Kidney tubule cell (primary cell): ENCODE data around the gene UXT.

Experiments used
- DNase-seq: peaks from one replicate; pipeline ENCODE4 v3.0.0-alpha.2; 2018; ENCODE audit warnings: low spot score

The UXT gene

GRCh38 chrX:47649271-47649670 lies 9.7 kb downstream of the UXT start:
- DNase-seq, result no peak

- DNase-seq, result no peak
Observed at GRCh38 chrX:47648376-47648775, 10.6 kb downstream of the UXT start.

- DNase-seq, result peak; percentile 32
Observed at GRCh38 chrX:47646636-47647035, 12.3 kb downstream of the UXT start.

DNA sequence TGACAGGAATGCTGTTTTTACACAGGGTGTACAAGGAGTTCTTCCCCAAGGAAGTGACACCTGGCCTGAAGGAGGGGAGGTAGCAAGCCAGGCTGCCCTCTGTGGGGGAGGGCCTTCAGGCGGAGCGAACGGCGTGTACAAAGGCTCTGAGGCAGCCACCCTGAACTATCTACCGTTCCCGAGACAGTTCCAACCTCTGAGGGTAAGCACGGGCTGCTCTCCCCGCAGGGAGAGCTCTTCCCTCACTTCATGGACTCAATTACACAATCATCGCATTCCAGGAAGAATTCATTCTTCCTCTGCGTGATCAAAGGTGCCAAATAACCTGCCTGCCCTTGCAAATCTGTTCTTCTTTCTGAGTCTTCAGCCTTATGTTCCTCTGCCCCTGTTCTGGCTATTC lies 13.4 kb downstream of the UXT start:
- DNase-seq, result peak; percentile 19

GRCh38 chrX:47644557-47645091 lies 14.4 kb downstream of the UXT start:
- no peak for DNase-seq

GRCh38 chrX:47643926-47644325 lies 15.1 kb downstream of the UXT start:
- DNase-seq, result peak; percentile 13

- DNase-seq, result no peak
Observed at GRCh38 chrX:47638816-47639215, 20.2 kb downstream of the UXT start.

GRCh38 chrX:47637546-47638195 lies 21.3 kb downstream of the UXT start:
- DNase-seq, result no peak

- DNase-seq, result no peak
Observed at GRCh38 chrX:47634871-47635575, 24.0 kb downstream of the UXT start.

DNA sequence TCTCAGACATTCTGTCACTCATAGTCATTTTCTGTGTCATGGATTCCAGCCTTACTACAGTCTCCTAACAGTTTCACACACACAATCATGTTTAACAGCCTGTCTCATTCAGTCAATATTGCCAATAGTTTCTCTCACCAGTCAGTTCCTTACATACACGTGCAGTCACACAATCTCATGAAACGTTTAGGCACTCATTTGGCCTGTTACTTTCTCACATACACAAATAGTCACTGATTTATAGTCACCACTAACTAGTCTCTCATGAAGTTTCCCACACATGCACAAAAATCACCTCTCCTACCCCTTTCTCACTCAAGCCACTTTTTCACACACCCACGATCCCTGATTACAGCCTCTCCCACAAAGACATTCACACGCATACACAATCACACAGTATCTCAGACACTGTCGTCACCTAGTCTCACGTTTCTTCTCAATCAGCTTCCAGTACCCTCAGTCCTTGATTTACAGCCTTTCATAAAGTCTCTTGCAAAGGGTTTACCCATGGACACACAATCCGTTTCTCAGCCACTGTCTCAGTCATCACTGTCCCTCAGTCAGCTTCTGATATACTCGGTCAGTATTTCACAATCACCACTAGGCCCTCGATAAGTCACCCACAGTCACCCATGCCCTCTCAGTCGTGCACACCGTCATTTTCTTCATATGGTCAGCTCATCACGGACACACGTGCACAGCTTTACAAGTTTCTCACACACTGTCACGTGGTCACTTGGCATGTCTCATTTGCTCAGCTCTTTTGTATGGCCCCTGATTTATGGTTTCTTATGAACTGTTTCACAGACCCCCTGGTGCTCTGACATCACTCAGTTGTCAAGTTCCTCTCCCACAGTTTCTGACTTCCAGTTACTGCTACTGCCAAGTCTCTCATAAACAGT lies 25.0 kb downstream of the UXT start:
- no peak for DNase-seq

GRCh38 chrX:47632666-47633065 lies 26.3 kb downstream of the UXT start:
- DNase-seq, result no peak

- no peak for DNase-seq
Observed at GRCh38 chrX:47631676-47632075, 27.3 kb downstream of the UXT start.

- no peak for DNase-seq
Observed at GRCh38 chrX:47629419-47630200, 29.4 kb downstream of the UXT start, which contains the start of gene CFP. TSS of gene CFP (minus strand) at chrX:47629930. CDS start at chrX:47629844, 86 bp downstream.

DNA sequence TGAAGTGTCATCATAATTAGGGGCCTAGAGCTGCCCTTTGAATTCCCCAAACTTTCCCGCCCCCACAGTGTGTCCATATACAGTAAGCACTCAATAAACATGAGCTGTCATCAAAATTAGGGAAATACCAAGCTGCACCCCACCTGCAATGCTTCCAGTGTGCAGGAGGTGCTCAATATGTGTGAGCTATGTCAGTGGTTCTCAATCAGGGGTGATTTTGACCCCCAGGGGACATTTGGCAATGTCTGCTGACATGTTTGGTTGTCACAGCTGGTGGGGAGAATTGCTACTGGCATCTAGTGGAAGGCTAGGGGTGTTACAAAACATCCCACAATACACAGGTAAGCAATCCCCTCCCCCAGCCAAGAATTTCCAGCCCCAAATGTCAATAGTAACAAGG lies 30.0 kb downstream of the UXT start:
- no peak for DNase-seq

GRCh38 chrX:47625365-47625764 lies 33.6 kb downstream of the UXT start:
- DNase-seq, result no peak

DNA sequence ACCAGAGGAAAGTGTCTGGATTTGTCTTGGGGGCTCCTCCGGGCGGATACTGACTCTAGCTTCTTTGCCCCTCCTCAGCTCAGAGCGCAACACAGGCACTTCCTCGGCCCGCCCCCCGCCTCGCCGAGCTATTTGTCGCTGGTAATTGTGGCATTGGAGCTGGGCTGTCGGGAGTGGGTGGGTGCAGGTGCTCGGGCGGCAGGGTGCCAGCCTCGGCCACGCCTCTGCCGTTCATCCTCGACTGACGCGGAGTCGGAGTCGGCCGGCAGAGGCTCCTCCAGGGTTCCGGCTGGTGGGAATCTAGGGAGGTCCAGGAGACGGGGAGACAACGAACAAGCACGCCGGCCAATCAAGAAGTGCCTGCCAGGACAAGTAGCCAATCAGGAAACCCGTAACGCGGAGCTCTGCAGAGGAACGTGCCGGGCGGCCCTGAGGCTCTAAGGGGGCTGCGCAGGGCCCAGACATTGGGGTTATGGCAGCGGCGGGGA lies 35.4 kb downstream of the UXT start:
- DNase-seq, result peak; percentile 70

DNA sequence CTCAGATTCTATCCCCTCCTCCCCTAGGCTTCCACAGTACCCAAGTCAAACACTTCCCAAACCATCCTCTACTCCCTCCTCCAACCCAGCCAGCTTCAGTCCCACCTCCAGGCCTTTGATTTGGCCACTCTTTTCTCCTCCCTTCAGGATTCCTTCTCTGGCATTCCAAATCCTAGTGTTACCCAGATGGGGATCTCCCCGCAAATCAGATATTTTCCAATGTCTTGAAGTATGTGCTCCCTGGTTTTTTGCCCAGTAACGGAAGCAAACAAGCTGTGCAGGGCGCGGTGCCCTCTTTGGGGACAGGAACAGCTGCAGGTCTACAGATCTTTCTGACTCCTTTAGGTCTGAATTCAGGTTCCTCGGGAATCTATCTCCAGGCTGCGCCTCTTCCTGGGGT lies 37.1 kb downstream of the UXT start:
- DNase-seq, result no peak

DNA sequence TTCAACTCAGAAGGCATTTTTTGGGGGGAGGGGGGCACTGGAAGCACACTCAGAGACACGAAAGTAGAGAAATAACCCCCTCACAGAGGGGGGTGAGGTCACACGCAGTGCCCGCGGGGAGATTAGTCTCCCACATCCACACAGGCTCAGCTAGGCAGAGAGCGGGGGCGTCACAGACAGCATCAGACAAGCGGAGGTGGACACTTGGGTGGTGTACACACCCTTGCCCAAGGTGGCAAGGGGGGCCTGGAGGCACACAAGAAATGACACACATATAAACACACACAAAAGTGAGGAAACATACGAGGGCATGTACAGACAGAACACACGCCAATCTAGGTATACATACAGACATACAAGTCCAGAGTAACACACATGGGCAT lies 38.7 kb downstream of the UXT start:
- DNase-seq, result no peak

DNA sequence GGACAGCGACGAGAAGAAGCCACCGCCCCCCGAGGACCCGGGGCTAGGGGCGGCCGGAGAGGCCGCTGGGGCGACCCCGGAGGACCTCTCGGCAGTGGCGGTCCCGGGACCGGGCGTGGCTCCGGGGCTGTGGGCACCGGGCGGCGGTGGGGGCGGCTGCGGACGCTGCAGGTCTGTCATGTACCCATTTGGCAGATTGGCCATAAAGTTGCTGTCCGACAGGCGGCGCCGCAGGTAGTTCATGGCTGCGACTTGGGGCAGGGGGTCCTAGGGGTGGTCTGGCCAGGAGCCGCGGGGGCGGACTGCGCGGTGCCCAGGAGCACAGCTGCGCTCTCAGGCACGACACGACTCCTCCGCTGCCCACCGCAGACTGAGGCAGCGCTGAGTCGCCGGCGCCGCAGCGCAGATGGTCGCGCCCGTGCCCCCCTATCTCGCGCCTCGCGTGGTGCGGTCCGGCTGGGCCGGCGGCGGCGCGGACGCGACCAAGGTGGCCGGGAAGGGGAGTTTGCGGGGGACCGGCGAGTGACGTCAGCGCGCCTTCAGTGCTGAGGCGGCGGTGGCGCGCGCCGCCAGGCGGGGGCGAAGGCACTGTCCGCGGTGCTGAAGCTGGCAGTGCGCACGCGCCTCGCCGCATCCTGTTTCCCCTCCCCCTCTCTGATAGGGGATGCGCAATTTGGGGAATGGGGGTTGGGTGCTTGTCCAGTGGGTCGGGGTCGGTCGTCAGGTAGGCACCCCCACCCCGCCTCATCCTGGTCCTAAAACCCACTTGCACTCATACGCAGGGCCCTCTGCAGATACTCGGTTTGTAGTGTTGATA lies 39.3 kb downstream of the UXT start, which contains the start of gene SYN1:
Gene SYN1 (minus strand): TSS at position 372 of the 817 bp plus-strand sequence. CDS start 129 bp downstream, at position 243.
- DNase-seq, result peak; percentile 72

DNA sequence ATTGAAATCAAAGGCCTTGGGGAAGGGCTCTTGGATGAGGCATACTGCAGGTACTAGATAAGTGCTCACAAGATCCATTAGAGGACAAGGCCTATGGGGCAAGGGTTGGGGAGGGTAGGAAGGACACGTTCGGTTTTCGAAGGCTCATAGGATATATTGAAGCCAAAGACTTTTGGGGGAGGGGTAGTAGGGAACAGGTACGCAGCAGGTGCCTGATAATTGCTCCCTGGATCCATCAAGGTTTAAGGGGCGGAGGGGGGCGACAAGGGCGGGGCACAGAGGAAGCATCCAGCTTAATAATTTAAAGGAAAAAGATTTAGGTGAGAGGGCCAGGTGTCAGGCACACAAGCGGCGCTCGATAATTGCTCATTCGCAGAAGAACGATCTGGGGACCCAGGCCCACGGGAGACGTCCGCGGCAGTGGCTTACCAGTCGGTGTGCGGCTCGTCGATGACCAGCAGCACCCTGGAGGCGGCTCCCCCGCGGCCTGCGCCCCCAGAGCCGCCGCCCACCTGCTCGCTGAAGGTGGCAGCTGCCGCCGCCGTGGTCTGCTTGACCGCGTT lies 40.0 kb downstream of the UXT start:
- no peak for DNase-seq
